Testis (tissue), 2 donors: ENCODE results near the gene SCYGR5.

Experiments used
- CTCF ChIP-seq, 3 experiments: fragments of 450-650 bp in 2 of 3; fragments of 200-600 bp in 1 of 3; sonication (generic) in 1 of 3; IDR thresholded peaks; one replicate each; pipeline ENCODE4 v1.5.1; 2016 to 2019; ENCODE audit warnings: antibody characterized with exemption in 3 of 3, mild to moderate bottlenecking in 2 of 3, moderate library complexity in 1 of 3
- POLR2A ChIP-seq: fragments of 450-650 bp; IDR thresholded peaks from one replicate; pipeline ENCODE4 v1.6.1; 2017; ENCODE audit warnings: antibody characterized with exemption, mild to moderate bottlenecking, moderate library complexity

- TF ChIP-seq CTCF (IDR thresholded peaks at IDR 0.05) (no peak), POLR2A (no peak)
These were observed 20.6 kb downstream of the SCYGR5 start for GRCh38 chr2:227687189-227687588.
